Measurements from ENCODE around the gene KNDC1.

KNDC1 gene

GRCh38 chr10:133227256-133227655 lies 67.2 kb downstream of the KNDC1 start:
- no peak for DNase-seq (ENCODE audit: low read depth in 1 of 2, low spot score in 1 of 2)
- TF ChIP-seq REST (IDR thresholded peaks at IDR 0.05; ENCODE audit: insufficient replicate concordance, low read depth) (no peak), CTCF (IDR thresholded peaks at IDR 0.05; ENCODE audit: insufficient read depth, low read length) (no peak), POLR2AphosphoS5 (IDR thresholded peaks at IDR 0.05; ENCODE audit: low read depth) (no peak), GABPA (IDR thresholded peaks at IDR 0.05; ENCODE audit: low read depth) (no peak), SPI1 (IDR thresholded peaks at IDR 0.05; ENCODE audit: borderline replicate concordance, low read depth) (no peak)
- H3K27me3 ChIP-seq (ENCODE audit: insufficient read depth, poor library complexity, severe bottlenecking) = peaks cover 40% of the 10 kb centered on the region
- H3K4me3 ChIP-seq (replicated peaks; ENCODE audit: insufficient read depth, low read length) = no peak overlapping the region
- no peak overlapping the region for H3K27ac ChIP-seq (replicated peaks)

- TF ChIP-seq GABPA (IDR thresholded peaks at IDR 0.05; ENCODE audit: low read depth) = no peak
- no peak for TF ChIP-seq CTCF (IDR thresholded peaks at IDR 0.05; ENCODE audit: insufficient read depth, low read length)
- TF ChIP-seq REST (IDR thresholded peaks at IDR 0.05; ENCODE audit: insufficient replicate concordance, low read depth) = no peak
- no peak for TF ChIP-seq SPI1 (IDR thresholded peaks at IDR 0.05; ENCODE audit: borderline replicate concordance, low read depth)
- no peak for TF ChIP-seq POLR2AphosphoS5 (IDR thresholded peaks at IDR 0.05; ENCODE audit: low read depth)
- DNase-seq (ENCODE audit: low read depth in 1 of 2, low spot score in 1 of 2) = no peak
- Histone ChIP-seq H3K4me3 (replicated peaks; ENCODE audit: insufficient read depth, low read length) (no peak overlapping the region), H3K27me3 (ENCODE audit: insufficient read depth, poor library complexity, severe bottlenecking) (peaks cover 40% of the 10 kb centered on the region), H3K27ac (replicated peaks) (no peak overlapping the region)
Observed at GRCh38 chr10:133229265-133230043, 69.4 kb downstream of the KNDC1 start.

GRCh38 chr10:133230044-133230361 lies 70.0 kb downstream of the KNDC1 start, which contains the start of gene UTF1:
Gene UTF1 (plus strand): TSS chr10:133230217. CDS start chr10:133230289, 72 bp downstream.
- DNase-seq (ENCODE audit: low read depth in 1 of 2, low spot score in 1 of 2) = no peak
- no peak within 1 kb of the TSS for H3K27ac ChIP-seq (replicated peaks)
- no peak within 1 kb of the TSS for H3K4me3 ChIP-seq (replicated peaks; ENCODE audit: insufficient read depth, low read length)
- no peak for TF ChIP-seq CTCF (IDR thresholded peaks at IDR 0.05; ENCODE audit: insufficient read depth, low read length)
- TF ChIP-seq GABPA (IDR thresholded peaks at IDR 0.05; ENCODE audit: low read depth) = no peak
- H3K27me3 ChIP-seq (ENCODE audit: insufficient read depth, poor library complexity, severe bottlenecking) = peaks cover 40% of the 10 kb centered on the region
